AG04450 (cell line): ENCODE results near the gene OSBPL1A. TPM values are rescaled to one million over a fixed set of nuclear protein-coding genes. Genes with fewer than 3 reads are reported as not detected.

Experiments
- CTCF ChIA-PET: fragments of 300-600, 350-600 bp; formaldehyde crosslinking; extraction: SDS; loops from one replicate; lab custom pipeline; 2022; ENCODE audit warnings: antibody characterized with exemption, inconsistent platforms; lab: Charles Lee
- POLR2A ChIA-PET: fragments of 350-600 bp; formaldehyde crosslinking; extraction: SDS; loops from one replicate; lab custom pipeline; 2021; ENCODE audit warnings: antibody characterized with exemption, inconsistent platforms; lab: Yijun Ruan, JAX
- DNase-seq: peaks from one replicate; pipeline ENCODE4 v3.0.0-alpha.2; 2011; ENCODE audit warnings: low read depth, low spot score
- H3K27ac ChIP-seq: one replicate; pipeline ENCODE4 v1.5.1; 2012; ENCODE audit warnings: low read depth, low read length, control low read depth
- H3K27me3 ChIP-seq: one replicate; pipeline ENCODE4 v1.6.0; 2012; ENCODE audit warnings: low read length; ENCODE audit not compliant: control insufficient read depth, insufficient read depth
- H3K4me3 ChIP-seq: 2 replicates; pipeline ENCODE4 v1.5.1; 2011; ENCODE audit warnings: mild to moderate bottlenecking, low read depth, low read length, control low read depth
- H3K9me3 ChIP-seq: 2 replicates; pipeline ENCODE4 v1.5.1; 2012; ENCODE audit warnings: low read length; ENCODE audit not compliant: control insufficient read depth, insufficient read depth
- polyA plus RNA-seq: library from polyadenylated mRNA; depleted of rRNA; stranded (reverse); fragments of >200 nt; gene quantifications from 2 replicates; pipeline ENCODE4 v1.2.3, GENCODE V29; 2011
- TF ChIP-seq, protein P1 (sequence below): IDR thresholded peaks from 2 replicates; pipeline ENCODE4 v1.5.1; 2011; ENCODE audit warnings: low read depth, low read length, control low read depth, inconsistent platforms

The OSBPL1A gene
- polyA plus RNA-seq, 1 experiment: 56.1 TPM

DNA sequence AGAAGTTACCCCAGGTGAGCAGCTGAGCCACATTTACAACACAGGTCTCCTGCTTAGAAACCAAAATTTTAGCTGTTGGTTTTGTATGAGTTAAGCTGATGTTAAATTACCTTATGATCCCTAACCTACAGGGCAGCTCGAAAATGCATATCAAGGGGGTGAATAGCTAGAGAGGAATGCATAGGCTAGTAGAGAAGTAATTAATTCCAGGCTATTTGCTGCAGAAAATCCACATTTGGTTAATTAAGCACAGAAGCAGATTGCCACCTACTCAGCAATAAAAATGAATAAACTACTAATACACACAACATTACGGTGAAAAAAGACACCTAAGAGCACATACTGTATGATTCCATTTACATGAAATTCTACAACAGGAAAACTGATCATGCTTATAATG lies 91.4 kb downstream of the OSBPL1A start:
- no peak for DNase-seq
- CTCF ChIA-PET: no interaction called here
- Histone ChIP-seq H3K9me3 (no peaks in the 10 kb centered on the region), H3K27ac (no peak overlapping the region), H3K4me3 (no peak overlapping the region), H3K27me3 (no peaks in the 10 kb centered on the region)
- POLR2A ChIA-PET: interaction anchor here (0.9 kb wide), 1 partner anchor 167 kb away, joined by 6 read pairs; the partner anchor contains the start of gene CABYR
- TF ChIP-seq, protein P1, sequence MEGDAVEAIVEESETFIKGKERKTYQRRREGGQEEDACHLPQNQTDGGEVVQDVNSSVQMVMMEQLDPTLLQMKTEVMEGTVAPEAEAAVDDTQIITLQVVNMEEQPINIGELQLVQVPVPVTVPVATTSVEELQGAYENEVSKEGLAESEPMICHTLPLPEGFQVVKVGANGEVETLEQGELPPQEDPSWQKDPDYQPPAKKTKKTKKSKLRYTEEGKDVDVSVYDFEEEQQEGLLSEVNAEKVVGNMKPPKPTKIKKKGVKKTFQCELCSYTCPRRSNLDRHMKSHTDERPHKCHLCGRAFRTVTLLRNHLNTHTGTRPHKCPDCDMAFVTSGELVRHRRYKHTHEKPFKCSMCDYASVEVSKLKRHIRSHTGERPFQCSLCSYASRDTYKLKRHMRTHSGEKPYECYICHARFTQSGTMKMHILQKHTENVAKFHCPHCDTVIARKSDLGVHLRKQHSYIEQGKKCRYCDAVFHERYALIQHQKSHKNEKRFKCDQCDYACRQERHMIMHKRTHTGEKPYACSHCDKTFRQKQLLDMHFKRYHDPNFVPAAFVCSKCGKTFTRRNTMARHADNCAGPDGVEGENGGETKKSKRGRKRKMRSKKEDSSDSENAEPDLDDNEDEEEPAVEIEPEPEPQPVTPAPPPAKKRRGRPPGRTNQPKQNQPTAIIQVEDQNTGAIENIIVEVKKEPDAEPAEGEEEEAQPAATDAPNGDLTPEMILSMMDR: no peak

DNA sequence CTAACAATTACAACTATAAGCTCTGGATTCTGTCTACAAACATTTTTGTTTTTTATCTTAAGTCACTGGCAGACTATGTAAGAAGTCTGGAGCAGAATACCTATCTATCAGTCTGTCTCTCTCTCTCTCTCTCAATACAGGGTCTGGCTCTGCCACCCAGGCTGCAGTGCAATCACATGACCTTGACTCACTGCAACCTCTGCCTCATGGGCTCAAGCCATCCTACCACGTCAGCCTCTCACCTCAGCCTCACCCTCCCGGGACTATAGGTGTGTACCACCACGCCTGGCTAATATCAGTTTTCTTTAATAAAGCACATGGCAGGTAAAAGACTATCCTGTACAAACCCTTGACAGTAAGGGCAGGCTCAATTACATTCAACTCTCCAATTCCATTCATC lies 96.9 kb downstream of the OSBPL1A start:
- H3K27ac ChIP-seq: no peak overlapping the region
- no peaks in the 10 kb centered on the region for H3K9me3 ChIP-seq
- CTCF ChIA-PET: no interaction called here
- TF ChIP-seq, protein P1: no peak
- no peaks in the 10 kb centered on the region for H3K27me3 ChIP-seq
- H3K4me3 ChIP-seq: no peak overlapping the region
- DNase-seq: no peak
- POLR2A ChIA-PET: no interaction called here

DNA sequence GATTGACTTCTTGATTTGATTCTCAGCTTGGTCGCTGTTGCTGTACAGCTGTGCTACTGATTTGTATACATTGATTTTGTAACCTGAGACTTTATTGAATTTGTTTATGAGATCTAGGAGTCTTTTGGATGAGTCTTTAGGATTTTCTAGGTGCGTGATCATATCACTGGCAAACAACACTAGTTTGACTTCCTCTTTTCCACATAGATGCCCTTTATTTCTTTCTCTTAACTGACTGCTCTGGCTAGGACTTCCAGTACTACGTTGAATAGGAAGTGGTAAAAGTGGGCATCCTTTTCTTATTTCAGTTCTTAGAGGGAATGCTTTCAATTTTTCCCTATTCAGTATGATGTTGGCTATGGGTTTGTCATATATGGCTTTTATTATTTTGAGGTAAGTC lies 101.3 kb downstream of the OSBPL1A start:
- ChIA-PET CTCF (no interaction called here), POLR2A (no interaction called here)
- TF ChIP-seq, protein P1: no peak
- H3K27me3 ChIP-seq: no peaks in the 10 kb centered on the region
- no peak overlapping the region for H3K27ac ChIP-seq
- no peaks in the 10 kb centered on the region for H3K9me3 ChIP-seq
- H3K4me3 ChIP-seq: no peak overlapping the region
- DNase-seq: no peak

DNA sequence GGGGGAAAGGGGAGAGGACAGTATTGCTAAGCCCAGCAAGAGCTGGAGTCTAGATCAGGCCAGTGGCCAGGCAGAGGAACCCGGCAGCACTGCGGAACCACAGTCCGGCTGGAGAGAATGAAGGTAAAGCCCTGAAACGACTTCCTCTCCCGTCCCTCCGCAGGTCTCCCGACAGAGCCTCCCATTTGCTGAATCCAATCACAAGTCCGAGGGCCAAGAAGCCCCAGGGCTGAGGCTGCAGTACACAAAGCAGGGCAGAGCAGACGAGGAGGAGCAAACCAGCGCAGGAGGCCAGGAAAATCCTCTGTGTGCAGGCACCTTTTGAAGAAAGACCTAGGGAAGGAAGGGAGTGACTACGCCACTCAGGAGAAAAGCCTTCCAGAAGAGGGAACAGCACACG lies 104.4 kb downstream of the OSBPL1A start:
- POLR2A ChIA-PET: no interaction called here
- no peaks in the 10 kb centered on the region for H3K9me3 ChIP-seq
- DNase-seq: no peak
- CTCF ChIA-PET: no interaction called here
- H3K4me3 ChIP-seq: no peak overlapping the region
- TF ChIP-seq, protein P1: no peak
- no peaks in the 10 kb centered on the region for H3K27me3 ChIP-seq
- H3K27ac ChIP-seq: no peak overlapping the region

DNA sequence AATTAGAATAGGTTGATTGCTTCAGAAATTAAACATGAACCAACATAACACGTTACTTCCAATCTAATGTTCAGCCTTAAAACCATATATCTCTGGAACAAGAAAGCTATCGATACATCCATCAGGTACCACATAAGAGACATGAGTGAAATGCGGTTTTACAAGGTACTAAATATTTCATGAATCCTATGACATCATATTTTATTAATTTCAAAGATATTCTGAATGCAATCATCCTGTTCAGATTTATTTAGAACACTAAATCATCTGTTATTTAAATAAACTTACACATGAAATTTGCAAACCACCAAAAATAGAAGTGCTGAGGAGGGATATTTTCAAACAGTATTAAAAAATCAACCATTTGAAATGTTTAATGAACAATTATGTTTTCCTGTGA lies 119.0 kb downstream of the OSBPL1A start:
- Histone ChIP-seq H3K27ac (no peak overlapping the region), H3K9me3 (no peaks in the 10 kb centered on the region), H3K27me3 (no peaks in the 10 kb centered on the region), H3K4me3 (no peak overlapping the region)
- ChIA-PET POLR2A (no interaction called here), CTCF (no interaction called here)
- TF ChIP-seq, protein P1: no peak
- no peak for DNase-seq
